ENCODE data around the gene NEMP1.
"Not testable (repeated sequence)": the region's sequence is repeated elsewhere in the genome, so short reads cannot be mapped to it uniquely, and the experiment has no call there.

NEMP1 gene

GRCh38 chr12:57055824-57056223, 22.8 kb downstream of the NEMP1 start:
- no peak overlapping the region for H2AFZ ChIP-seq (ENCODE audit: low read depth, low read length)
- H3K4me2 ChIP-seq (ENCODE audit: insufficient read depth, low read length) = no peak overlapping the region
- no peak overlapping the region for H3K9ac ChIP-seq (ENCODE audit: low read depth, low read length)
- no peaks in the 10 kb centered on the region for H3K27me3 ChIP-seq (ENCODE audit: insufficient read depth, low read length, poor library complexity)
- peaks cover 50% of the 10 kb centered on the region for H3K36me3 ChIP-seq (ENCODE audit: insufficient read depth, low read length)
- no peaks in the 10 kb centered on the region for H3K9me3 ChIP-seq (ENCODE audit: insufficient read depth, low read length, severe bottlenecking)
- TF ChIP-seq CTCF (IDR thresholded peaks at IDR 0.05; ENCODE audit: borderline replicate concordance, extremely low read depth, low read length, poor library complexity, severe bottlenecking) (no peak), EZH2 (IDR thresholded peaks at IDR 0.05; ENCODE audit: borderline replicate concordance, low read depth, low read length, severe bottlenecking) (no peak)
- no peaks in the 10 kb centered on the region for H3K4me1 ChIP-seq (ENCODE audit: insufficient read depth, low read length)
- no peak for DNase-seq
- H3K27ac ChIP-seq (ENCODE audit: low read length) = no peak overlapping the region
- H4K20me1 ChIP-seq (ENCODE audit: insufficient read depth, low read length) = no peaks in the 10 kb centered on the region
- no peak for ATAC-seq (ENCODE audit: insufficient read depth, low read depth)
- H3K4me3 ChIP-seq (ENCODE audit: low read depth in 1 of 2, low read length in 2 of 2) = no peak overlapping the region
- no peaks in the 10 kb centered on the region for H3K79me2 ChIP-seq (ENCODE audit: insufficient read depth, low read length)

DNA sequence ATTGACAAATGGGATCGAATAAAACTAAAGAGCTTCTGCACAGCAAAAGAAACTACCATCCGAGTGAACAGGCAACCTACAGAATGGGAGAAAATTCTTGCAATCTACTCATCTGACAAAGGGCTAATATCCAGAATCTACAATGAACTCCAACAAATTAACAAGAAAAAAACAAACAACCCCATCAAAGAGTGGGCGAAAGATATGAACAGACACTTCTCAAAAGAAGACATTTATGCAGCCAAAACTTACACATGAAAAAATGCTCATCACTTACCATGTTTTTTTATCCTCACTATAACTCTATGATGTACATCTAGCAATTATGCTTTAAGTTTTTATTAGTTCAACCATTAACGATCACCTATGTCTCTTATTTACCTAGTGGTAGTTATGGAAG, 24.7 kb downstream of the NEMP1 start:
- H3K4me3 ChIP-seq (ENCODE audit: low read depth in 1 of 2, low read length in 2 of 2); H4K20me1 ChIP-seq (ENCODE audit: insufficient read depth, low read length); H3K4me1 ChIP-seq (ENCODE audit: insufficient read depth, low read length); DNase-seq; H3K9ac ChIP-seq (ENCODE audit: low read depth, low read length); H3K9me3 ChIP-seq (ENCODE audit: insufficient read depth, low read length, severe bottlenecking); H3K4me2 ChIP-seq (ENCODE audit: insufficient read depth, low read length); H2AFZ ChIP-seq (ENCODE audit: low read depth, low read length); H3K27ac ChIP-seq (ENCODE audit: low read length); H3K79me2 ChIP-seq (ENCODE audit: insufficient read depth, low read length); H3K27me3 ChIP-seq (ENCODE audit: insufficient read depth, low read length, poor library complexity); ATAC-seq (ENCODE audit: insufficient read depth, low read depth): not testable (repeated sequence)
- peaks cover 31% of the 10 kb centered on the region for H3K36me3 ChIP-seq (ENCODE audit: insufficient read depth, low read length)

GRCh38 chr12:57053146-57053545, 25.4 kb downstream of the NEMP1 start:
- not testable (repeated sequence) for H3K4me1 ChIP-seq (ENCODE audit: insufficient read depth, low read length); H3K27me3 ChIP-seq (ENCODE audit: insufficient read depth, low read length, poor library complexity); H4K20me1 ChIP-seq (ENCODE audit: insufficient read depth, low read length); DNase-seq; H3K9me3 ChIP-seq (ENCODE audit: insufficient read depth, low read length, severe bottlenecking); H3K9ac ChIP-seq (ENCODE audit: low read depth, low read length); H3K4me3 ChIP-seq (ENCODE audit: low read depth in 1 of 2, low read length in 2 of 2); H3K4me2 ChIP-seq (ENCODE audit: insufficient read depth, low read length); H3K79me2 ChIP-seq (ENCODE audit: insufficient read depth, low read length); ATAC-seq (ENCODE audit: insufficient read depth, low read depth); H3K27ac ChIP-seq (ENCODE audit: low read length); H2AFZ ChIP-seq (ENCODE audit: low read depth, low read length)
- peaks cover 23% of the 10 kb centered on the region for H3K36me3 ChIP-seq (ENCODE audit: insufficient read depth, low read length)

DNA sequence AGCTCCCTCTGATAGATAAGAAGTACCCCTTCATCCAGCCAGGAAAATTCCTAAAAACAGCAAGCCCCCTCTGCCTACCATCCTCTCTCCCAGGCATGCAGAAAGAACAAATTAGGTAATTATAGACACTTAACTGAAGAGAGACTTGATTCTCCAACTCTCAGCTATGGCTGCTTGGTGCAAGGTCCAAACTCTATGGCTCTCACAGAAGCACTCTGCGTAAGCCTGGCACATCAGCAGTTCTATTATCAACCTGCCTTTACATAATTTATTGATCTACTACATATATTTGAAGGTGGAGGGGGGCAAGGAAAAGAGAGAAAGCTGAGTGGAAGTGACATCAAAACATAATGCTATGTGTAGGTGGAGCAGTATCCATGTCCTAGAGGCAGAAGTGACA, 27.6 kb downstream of the NEMP1 start:
- ATAC-seq (ENCODE audit: insufficient read depth, low read depth) = no peak
- Histone ChIP-seq H3K79me2 (ENCODE audit: insufficient read depth, low read length) (no peaks in the 10 kb centered on the region), H3K4me3 (ENCODE audit: low read depth in 1 of 2, low read length in 2 of 2) (no peak overlapping the region), H4K20me1 (ENCODE audit: insufficient read depth, low read length) (no peaks in the 10 kb centered on the region), H2AFZ (ENCODE audit: low read depth, low read length) (no peak overlapping the region), H3K27ac (ENCODE audit: low read length) (no peak overlapping the region), H3K27me3 (ENCODE audit: insufficient read depth, low read length, poor library complexity) (no peaks in the 10 kb centered on the region), H3K9ac (ENCODE audit: low read depth, low read length) (no peak overlapping the region), H3K9me3 (ENCODE audit: insufficient read depth, low read length, severe bottlenecking) (no peaks in the 10 kb centered on the region), H3K36me3 (ENCODE audit: insufficient read depth, low read length) (peaks cover 3% of the 10 kb centered on the region; the same call in 1 of the 2 replicates), H3K4me2 (ENCODE audit: insufficient read depth, low read length) (no peak overlapping the region), H3K4me1 (ENCODE audit: insufficient read depth, low read length) (peaks cover 31% of the 10 kb centered on the region)
- TF ChIP-seq CTCF (IDR thresholded peaks at IDR 0.05; ENCODE audit: borderline replicate concordance, extremely low read depth, low read length, poor library complexity, severe bottlenecking) (no peak), EZH2 (IDR thresholded peaks at IDR 0.05; ENCODE audit: borderline replicate concordance, low read depth, low read length, severe bottlenecking) (no peak)
- DNase-seq = no peak

Measured in DND-41 (cell line).